Hepatic stellate cell (primary cell): ENCODE results near the gene P2RY12.

Source experiments
- DNase-seq: peaks from one replicate; pipeline ENCODE4 v3.0.0; 2011; ENCODE audit warnings: low spot score

The P2RY12 gene

GRCh38 chr3:151384741-151385174 lies at the start of gene P2RY12:
Gene P2RY12, minus strand, starts transcription at chr3:151384753. Its CDS starts 45,908 bp downstream, at chr3:151338845.
- DNase-seq, result no peak

- no peak for DNase-seq
These were observed 48.2 kb upstream of the P2RY12 start for GRCh38 chr3:151432616-151433372.

- DNase-seq, result peak; percentile 26
These were observed 47.4 kb upstream of the P2RY12 start for GRCh38 chr3:151431940-151432339.

- DNase-seq, result no peak
These were observed 46.4 kb upstream of the P2RY12 start for GRCh38 chr3:151430821-151431484.

GRCh38 chr3:151428386-151428785 lies 43.8 kb upstream of the P2RY12 start:
- no peak for DNase-seq

- no peak for DNase-seq
These were observed 41.7 kb upstream of the P2RY12 start for GRCh38 chr3:151426341-151426657.

- DNase-seq, result no peak
These were observed 41.2 kb upstream of the P2RY12 start for GRCh38 chr3:151425627-151426340.

- DNase-seq, result no peak
These were observed 38.5 kb upstream of the P2RY12 start for GRCh38 chr3:151423091-151423490.

GRCh38 chr3:151421938-151422337 lies 37.4 kb upstream of the P2RY12 start:
- no peak for DNase-seq

- no peak for DNase-seq
These were observed 35.3 kb upstream of the P2RY12 start for GRCh38 chr3:151419806-151420205.

GRCh38 chr3:151415289-151415688 lies 30.7 kb upstream of the P2RY12 start:
- no peak for DNase-seq

GRCh38 chr3:151412989-151413388 lies 28.4 kb upstream of the P2RY12 start:
- no peak for DNase-seq

- DNase-seq, result peak; percentile 60
These were observed 26.5 kb upstream of the P2RY12 start for GRCh38 chr3:151410891-151411559.

- no peak for DNase-seq
These were observed 23.4 kb upstream of the P2RY12 start for GRCh38 chr3:151407928-151408327.

- DNase-seq, result no peak
These were observed 19.8 kb upstream of the P2RY12 start for GRCh38 chr3:151404316-151404715.

GRCh38 chr3:151403246-151403645 lies 18.7 kb upstream of the P2RY12 start:
- peak; percentile 46 for DNase-seq

GRCh38 chr3:151402349-151402748 lies 17.8 kb upstream of the P2RY12 start:
- DNase-seq, result no peak

- DNase-seq, result no peak
These were observed 15.8 kb upstream of the P2RY12 start for GRCh38 chr3:151400341-151400740.

GRCh38 chr3:151398895-151399294 lies 14.3 kb upstream of the P2RY12 start:
- DNase-seq, result no peak

GRCh38 chr3:151395806-151396205 lies 11.3 kb upstream of the P2RY12 start:
- DNase-seq, result no peak

GRCh38 chr3:151394611-151395010 lies 10.1 kb upstream of the P2RY12 start:
- no peak for DNase-seq

GRCh38 chr3:151393941-151394340 lies 9.4 kb upstream of the P2RY12 start:
- DNase-seq, result no peak
